Lung (tissue), 12 donors: ENCODE results near the gene DHX8. TPM values are rescaled to one million over a fixed set of nuclear protein-coding genes. Genes with fewer than 3 reads are reported as not detected.

Experiments used
- ATAC-seq: fragments of 200-7000 bp; cut with Tn5 transposase; one replicate; pipeline ENCODE4 v1.9.1; 2020; ENCODE audit warnings: moderate number of reproducible peaks; ENCODE audit not compliant: insufficient read depth, low FRiP score
- DNase-seq, 3 donors: peaks; one replicate each; pipeline ENCODE4 v3.0.0-alpha.2; 2013 to 2017
- H3K27ac ChIP-seq, 2 donors: one replicate each; pipeline ENCODE4 v1.5.1; 2013; ENCODE audit warnings: mild to moderate bottlenecking in 2 of 2, moderate library complexity in 2 of 2, control low read depth in 1 of 2, inconsistent platforms in 1 of 2, low read depth in 1 of 2, low read length in 1 of 2
- H3K27me3 ChIP-seq, 3 donors: one replicate each; pipeline ENCODE4 v1.5.1; 2013; ENCODE audit warnings: low read length in 2 of 3; ENCODE audit not compliant: control insufficient read depth in 3 of 3, insufficient read depth in 3 of 3
- H3K36me3 ChIP-seq, 4 donors: one replicate each; pipeline ENCODE4 v1.5.1; 2013; ENCODE audit warnings: low read length in 4 of 4, mild to moderate bottlenecking in 1 of 4, moderate library complexity in 1 of 4; ENCODE audit not compliant: control insufficient read depth in 4 of 4, insufficient read depth in 4 of 4
- H3K4me1 ChIP-seq, 5 donors: one replicate each; pipeline ENCODE4 v1.5.1; 2013; ENCODE audit warnings: low read length in 5 of 5, mild to moderate bottlenecking in 2 of 5, moderate library complexity in 1 of 5; ENCODE audit not compliant: control insufficient read depth in 5 of 5, insufficient read depth in 5 of 5
- H3K4me3 ChIP-seq: one replicate; pipeline ENCODE4 v1.5.1; 2013; ENCODE audit warnings: mild to moderate bottlenecking, control low read depth, moderate library complexity
- H3K9ac ChIP-seq, 2 donors: one replicate each; pipeline ENCODE4 v1.5.1; 2013; ENCODE audit warnings: low read length in 2 of 2, control low read depth in 1 of 2; ENCODE audit not compliant: insufficient read depth in 1 of 2
- H3K9me3 ChIP-seq, 4 donors: one replicate each; pipeline ENCODE4 v1.5.1; 2013; ENCODE audit warnings: low read length in 3 of 4, mild to moderate bottlenecking in 1 of 4, moderate library complexity in 1 of 4; ENCODE audit not compliant: control insufficient read depth in 4 of 4, insufficient read depth in 3 of 4
- WGBS, 2 donors: extraction: QIAGEN DNeasy Blood & Tissue Kit; methylation state at CpG; one replicate each; pipeline ENCODE4 v1.1.7; 2013; 5-methylcytosine and 5-hydroxymethylcytosine counted together
- polyA plus RNA-seq, 2 donors: library from polyadenylated mRNA; stranded (reverse); fragments of 200-250 nt; gene quantifications; one replicate each; pipeline ENCODE4 v1.2.1, GENCODE V29; 2013
- total RNA-seq, 2 donors: library from RNA; depleted of rRNA in 1 of 2; stranded (reverse); fragments of >200 nt in 1 of 2; gene quantifications; one replicate each; pipeline ENCODE4 v1.2.1, GENCODE V29; 2014 to 2021
- TF ChIP-seq, protein P1 (sequence below): IDR thresholded peaks from 2 replicates; pipeline ENCODE4 v1.5.1; 2012; ENCODE audit warnings: mild to moderate bottlenecking; ENCODE audit errors: control extremely low read depth, extremely low read depth
- donor health status: control.
- donor health status: control.
- donor health status: Bipolar disorder and iron deficiency.
- donor health status: healthy.
- donor health status: DM: yes; HTN: yes; CAD: no.

Gene DHX8
- total and polyA plus RNA-seq, 4 donors, result 24.7 to 45.1 (median 38.2) TPM

DNA sequence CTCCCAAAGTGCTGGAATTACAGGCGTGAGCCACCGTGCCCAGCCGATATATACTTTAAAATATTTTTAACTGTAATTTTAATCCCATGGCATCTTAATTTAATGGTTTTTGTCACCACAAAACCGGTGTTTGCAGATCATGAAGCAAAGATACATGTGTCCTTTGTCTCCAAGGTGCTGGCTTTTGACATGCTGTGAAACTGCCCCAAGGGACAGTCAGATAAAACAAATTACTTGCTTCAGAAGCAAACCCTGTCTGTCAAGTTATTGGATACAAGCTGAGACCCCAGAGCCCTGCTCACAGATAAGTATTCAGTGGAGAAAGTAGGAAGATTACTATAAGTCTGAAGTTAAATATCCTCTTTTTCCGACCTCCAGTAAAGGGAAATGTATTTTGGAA lies 45.1 kb upstream of the DHX8 start:
- Histone ChIP-seq H3K9me3 (no peaks in the 10 kb centered on the region), H3K4me1 (peaks cover 0 to 7% (median 0%) of the 10 kb centered on the region in 5 donors), H3K4me3 (no peak overlapping the region), H3K9ac (no peak overlapping the region), H3K27me3 (no peaks in the 10 kb centered on the region), H3K27ac (no peak overlapping the region), H3K36me3 (no peaks in the 10 kb centered on the region)
- WGBS, 2 donors, result 81 to 87% methylated on average over 5 of the region's 5 CpGs
- DNase-seq (no peak), ATAC-seq (no peak)
- TF ChIP-seq, protein P1, sequence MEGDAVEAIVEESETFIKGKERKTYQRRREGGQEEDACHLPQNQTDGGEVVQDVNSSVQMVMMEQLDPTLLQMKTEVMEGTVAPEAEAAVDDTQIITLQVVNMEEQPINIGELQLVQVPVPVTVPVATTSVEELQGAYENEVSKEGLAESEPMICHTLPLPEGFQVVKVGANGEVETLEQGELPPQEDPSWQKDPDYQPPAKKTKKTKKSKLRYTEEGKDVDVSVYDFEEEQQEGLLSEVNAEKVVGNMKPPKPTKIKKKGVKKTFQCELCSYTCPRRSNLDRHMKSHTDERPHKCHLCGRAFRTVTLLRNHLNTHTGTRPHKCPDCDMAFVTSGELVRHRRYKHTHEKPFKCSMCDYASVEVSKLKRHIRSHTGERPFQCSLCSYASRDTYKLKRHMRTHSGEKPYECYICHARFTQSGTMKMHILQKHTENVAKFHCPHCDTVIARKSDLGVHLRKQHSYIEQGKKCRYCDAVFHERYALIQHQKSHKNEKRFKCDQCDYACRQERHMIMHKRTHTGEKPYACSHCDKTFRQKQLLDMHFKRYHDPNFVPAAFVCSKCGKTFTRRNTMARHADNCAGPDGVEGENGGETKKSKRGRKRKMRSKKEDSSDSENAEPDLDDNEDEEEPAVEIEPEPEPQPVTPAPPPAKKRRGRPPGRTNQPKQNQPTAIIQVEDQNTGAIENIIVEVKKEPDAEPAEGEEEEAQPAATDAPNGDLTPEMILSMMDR, result no peak

- Histone ChIP-seq H3K9ac (no peak overlapping the region), H3K36me3 (no peaks in the 10 kb centered on the region), H3K27ac (no peak overlapping the region), H3K4me1 (peaks cover 0 to 7% (median 0%) of the 10 kb centered on the region in 5 donors), H3K27me3 (no peaks in the 10 kb centered on the region), H3K9me3 (no peaks in the 10 kb centered on the region), H3K4me3 (no peak overlapping the region)
- 86 to 90% methylated on average over 1 of the region's 1 CpG for WGBS, 2 donors
- DNase-seq (peak; percentile 23 to 77 (median 50)), ATAC-seq (no peak)
- TF ChIP-seq, protein P1, result no peak
These were observed 44.7 kb upstream of the DHX8 start for GRCh38 chr17:43439041-43439440.

DNA sequence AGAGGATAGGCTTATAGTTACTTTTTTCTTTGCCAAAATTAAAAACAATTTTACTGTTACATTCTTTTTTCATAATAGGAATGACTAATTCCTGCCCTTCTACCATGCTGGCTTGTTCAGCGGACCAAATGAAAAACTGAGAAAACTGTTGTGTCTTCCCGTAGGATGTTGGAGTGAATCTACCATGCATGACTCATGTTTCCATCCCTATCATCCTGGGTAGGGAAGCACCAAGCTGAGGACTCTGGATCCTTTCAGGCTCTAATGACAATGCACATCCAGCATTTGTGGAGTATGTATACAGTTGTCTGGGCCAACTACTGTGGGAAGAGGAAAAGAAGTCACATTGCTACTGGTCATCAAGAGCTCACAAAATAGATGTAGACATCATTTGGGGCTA lies 41.1 kb upstream of the DHX8 start:
- peak; percentile 41 for ATAC-seq
- Histone ChIP-seq H3K27ac (no peak overlapping the region), H3K27me3 (no peaks in the 10 kb centered on the region), H3K36me3 (no peaks in the 10 kb centered on the region), H3K4me3 (no peak overlapping the region), H3K9me3 (no peaks in the 10 kb centered on the region), H3K9ac (no peak overlapping the region), H3K4me1 (peaks cover 0 to 7% (median 0%) of the 10 kb centered on the region in 5 donors)
- 63 to 97% methylated on average over 2 of the region's 2 CpGs for WGBS, 2 donors
- TF ChIP-seq, protein P1, result no peak
- DNase-seq, result no peak

DNA sequence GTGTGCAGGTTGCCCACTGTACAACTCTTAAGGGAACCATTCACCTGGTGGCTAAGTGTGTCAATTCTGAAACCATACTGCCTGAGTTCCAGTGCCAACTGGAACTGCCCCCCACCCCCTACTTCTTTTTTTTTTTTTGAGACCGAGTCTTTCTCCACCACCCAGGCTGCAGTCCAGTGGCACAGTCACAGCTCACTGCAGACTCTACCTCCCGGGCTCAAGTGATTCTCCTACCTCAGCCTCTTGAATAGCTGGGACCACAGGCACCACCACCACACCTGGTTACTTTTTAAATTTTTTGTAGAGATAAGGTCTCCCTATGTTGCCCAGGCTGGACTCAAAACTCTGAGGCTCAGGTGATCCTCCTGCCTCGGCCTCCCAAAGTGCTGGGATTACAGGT lies 40.4 kb upstream of the DHX8 start:
- DNase-seq, result no peak
- 86 to 95% methylated on average over 3 of the region's 3 CpGs for WGBS, 2 donors
- no peak for ATAC-seq

More for the DNA sequence above, 40.4 kb upstream of the DHX8 start:
- TF ChIP-seq, protein P1, result no peak
- Histone ChIP-seq H3K27me3 (no peaks in the 10 kb centered on the region), H3K27ac (no peak overlapping the region), H3K4me1 (peaks cover 0 to 7% (median 0%) of the 10 kb centered on the region in 5 donors), H3K9ac (no peak overlapping the region), H3K36me3 (no peaks in the 10 kb centered on the region), H3K4me3 (no peak overlapping the region), H3K9me3 (no peaks in the 10 kb centered on the region)
